ENCODE data around the gene GMPPA. TPM values are rescaled to one million over a fixed set of nuclear protein-coding genes. Genes with fewer than 3 reads are reported as not detected.

GMPPA gene
- 10 to 100 TPM; 41.0 to 42.3 TPM for total RNA-seq

GRCh38 chr2:219498280-219499057 is at the start of gene GMPPA:
Gene GMPPA, plus strand, starts transcription at chr2:219498891. Its CDS starts 1,085 bp downstream, at chr2:219499976.
- Mint-ChIP-seq H3K4me3 (peak within 1 kb of the TSS; percentile 95), H3K27me3 (peaks cover 47% of the 10 kb centered on the region), H3K27ac (peak within 1 kb of the TSS; percentile 64)

DNA sequence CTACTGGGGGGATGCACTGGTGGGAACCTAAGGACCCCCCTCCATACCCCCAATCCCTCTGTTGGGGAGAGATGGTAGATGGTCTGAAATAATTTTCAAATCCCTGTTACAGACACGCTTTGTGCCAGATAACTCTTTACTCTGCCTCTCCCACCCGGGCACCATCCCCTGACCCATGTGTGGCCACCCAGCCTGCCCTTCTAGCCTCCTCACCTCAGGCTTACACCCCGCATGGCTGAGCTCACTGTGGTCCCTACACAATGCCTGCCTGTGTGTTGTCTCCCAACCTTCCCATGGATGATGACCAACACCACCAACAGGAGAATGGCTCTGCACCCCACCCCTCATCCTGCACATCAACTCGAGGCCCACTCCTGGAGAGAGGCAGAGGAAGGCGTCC is 49.1 kb upstream of the GMPPA start:
- Mint-ChIP-seq H3K27me3 (peaks cover 31% of the 10 kb centered on the region), H3K4me3 (no peak overlapping the region), H3K4me1 (peaks cover 2% of the 10 kb centered on the region), H3K36me3 (ENCODE audit: low read depth) (no peaks in the 10 kb centered on the region), H3K27ac (no peak overlapping the region), H3K9me3 (no peaks in the 10 kb centered on the region)
- no peak for DNase-seq
- CTCF ChIA-PET, result interaction anchor here (1.0 to 1.4 kb wide), 2 partner anchors 12 to 18 kb away, joined by 3 to 4 read pairs; no protein-coding TSS in a partner anchor
- POLR2A ChIA-PET, result no interaction called here

More at GRCh38 chr2:219498280-219499057, at the start of gene GMPPA:
- peaks cover 48% of the 10 kb centered on the region for H3K4me1 Mint-ChIP-seq
- ChIA-PET POLR2A (interaction anchor here (0.6 to 2.4 kb wide), 11 partner anchors 9 to 244 kb away, joined by 3 to 10 read pairs (median 4); partner anchors contain the start of genes CHPF, DNPEP, TMEM198 and TUBA4A), CTCF (interaction anchor here (0.6 to 8.0 kb wide), 17 partner anchors 10 to 204 kb away, joined by 3 to 175 read pairs (median 4); partner anchors contain the start of genes CHPF, DNPEP and TMEM198)
- H3K36me3 Mint-ChIP-seq (ENCODE audit: low read depth), result peaks cover 9% of the 10 kb centered on the region
- DNase-seq, result peak; percentile 97
- H3K9me3 Mint-ChIP-seq, result no peaks in the 10 kb centered on the region

GRCh38 chr2:219451661-219452360 is 46.9 kb upstream of the GMPPA start:
- POLR2A ChIA-PET, result no interaction called here
- no peak for DNase-seq
- peaks cover 2% of the 10 kb centered on the region for H3K4me1 Mint-ChIP-seq
- H3K36me3 Mint-ChIP-seq (ENCODE audit: low read depth), result no peaks in the 10 kb centered on the region
- no peak overlapping the region for H3K27ac Mint-ChIP-seq
- H3K9me3 Mint-ChIP-seq, result no peaks in the 10 kb centered on the region
- CTCF ChIA-PET, result no interaction called here
- H3K4me3 Mint-ChIP-seq, result no peak overlapping the region
- peaks cover 28% of the 10 kb centered on the region for H3K27me3 Mint-ChIP-seq

- ChIA-PET CTCF (interaction anchor here (0.9 to 1.3 kb wide), 2 partner anchors 10 to 77 kb away, joined by 3 to 4 read pairs; no protein-coding TSS in a partner anchor), POLR2A (no interaction called here)
- Mint-ChIP-seq H3K36me3 (ENCODE audit: low read depth) (no peaks in the 10 kb centered on the region), H3K4me1 (peaks cover 2% of the 10 kb centered on the region), H3K9me3 (no peaks in the 10 kb centered on the region), H3K4me3 (no peak overlapping the region), H3K27me3 (peaks cover 24% of the 10 kb centered on the region), H3K27ac (no peak overlapping the region)
- no peak for DNase-seq
These were observed 46.1 kb upstream of the GMPPA start for GRCh38 chr2:219452361-219453317.

DNA sequence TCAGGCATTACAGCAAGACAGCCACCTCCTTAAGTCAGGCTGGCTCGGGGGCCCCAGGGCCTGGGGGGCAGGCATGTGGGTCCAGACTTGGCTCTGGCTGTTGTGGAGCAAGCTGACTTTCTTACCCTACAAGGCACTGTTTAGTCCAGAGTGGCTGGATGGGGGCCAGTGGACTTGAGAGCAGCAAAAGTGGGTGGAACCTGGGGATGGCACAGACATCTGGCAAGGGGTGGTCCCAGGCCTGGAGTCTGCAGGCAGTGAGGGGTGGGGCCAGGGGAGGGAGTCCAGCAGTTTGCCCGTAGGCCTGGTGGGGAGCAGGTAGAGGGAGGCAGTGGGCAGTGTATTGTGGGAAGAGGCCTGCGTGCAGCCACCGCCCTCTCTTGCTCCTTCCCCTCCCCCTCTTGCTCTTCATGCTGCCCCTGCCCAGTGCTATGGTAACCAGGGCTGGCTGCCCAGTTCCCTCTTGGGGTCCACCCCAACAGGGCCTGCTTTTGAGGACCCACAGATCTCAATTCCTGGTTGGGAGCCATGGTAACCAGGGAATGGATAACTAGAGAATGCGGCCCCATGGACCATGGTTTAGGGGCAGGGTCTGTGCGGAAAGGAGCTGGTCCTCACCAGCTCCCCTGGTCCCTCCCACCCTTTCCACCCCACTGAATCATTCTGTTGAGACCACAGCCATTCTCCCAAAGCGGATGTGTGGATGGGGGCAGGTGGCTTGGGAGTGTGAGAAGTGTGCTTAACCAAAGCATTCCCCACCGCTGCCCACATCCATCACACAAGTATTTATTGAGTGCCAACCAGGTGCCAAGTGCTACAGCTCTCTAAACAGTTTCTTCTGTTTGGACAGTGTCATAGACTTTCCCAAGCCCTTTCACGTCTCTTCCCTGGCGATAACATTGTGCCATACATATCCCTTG is 44.8 kb upstream of the GMPPA start:
- Mint-ChIP-seq H3K36me3 (ENCODE audit: low read depth) (no peaks in the 10 kb centered on the region), H3K4me1 (peaks cover 3% of the 10 kb centered on the region), H3K4me3 (no peak overlapping the region), H3K9me3 (no peaks in the 10 kb centered on the region), H3K27ac (no peak overlapping the region), H3K27me3 (peaks cover 24% of the 10 kb centered on the region)
- ChIA-PET CTCF (interaction anchor here (1.3 kb wide), 1 partner anchor 76 kb away, joined by 4 read pairs; no protein-coding TSS in a partner anchor), POLR2A (no interaction called here)
- no peak for DNase-seq

- POLR2A ChIA-PET, result no interaction called here
- H3K4me1 Mint-ChIP-seq, result peaks cover 1% of the 10 kb centered on the region
- H3K27ac Mint-ChIP-seq, result no peak overlapping the region
- no peaks in the 10 kb centered on the region for H3K9me3 Mint-ChIP-seq
- DNase-seq, result no peak
- CTCF ChIA-PET, result interaction anchor here (1.3 to 1.9 kb wide), 2 partner anchors 43 to 74 kb away, joined by 3 to 5 read pairs; partner anchors contain the start of gene GMPPA
- no peak overlapping the region for H3K4me3 Mint-ChIP-seq
- H3K36me3 Mint-ChIP-seq (ENCODE audit: low read depth), result no peaks in the 10 kb centered on the region
- peaks cover 9% of the 10 kb centered on the region for H3K27me3 Mint-ChIP-seq
These were observed 43.1 kb upstream of the GMPPA start for GRCh38 chr2:219455581-219455980.

DNA sequence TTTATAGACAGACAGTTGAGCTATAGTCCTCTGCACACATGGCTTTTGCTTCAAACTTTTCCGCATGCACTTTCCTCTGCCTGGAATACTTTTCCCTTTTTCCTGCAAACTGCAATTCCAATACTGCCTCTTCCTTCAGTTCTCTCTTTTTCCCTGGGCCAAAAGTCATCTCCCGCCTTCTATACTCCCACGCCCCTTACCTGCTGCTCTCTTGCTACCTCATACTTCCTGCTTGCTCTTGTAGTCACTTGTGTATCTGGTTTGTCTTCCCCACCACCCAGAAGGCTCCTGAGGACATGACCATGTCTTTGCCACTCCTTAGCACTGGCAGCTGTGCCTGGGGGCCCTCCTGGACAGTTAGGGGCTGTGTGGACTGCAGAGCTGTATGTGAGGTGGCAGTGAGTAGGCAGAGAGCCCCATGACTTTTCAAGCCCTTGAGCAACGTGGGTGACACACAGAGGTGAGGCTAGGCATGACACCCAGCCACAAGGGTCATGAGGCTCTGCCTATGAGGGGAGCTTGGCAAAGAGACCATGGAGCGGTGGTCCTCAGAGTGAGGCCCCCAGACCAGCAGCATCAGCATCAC is 40.8 kb upstream of the GMPPA start:
- Mint-ChIP-seq H3K27ac (no peak overlapping the region), H3K27me3 (peaks cover 5% of the 10 kb centered on the region), H3K36me3 (ENCODE audit: low read depth) (no peaks in the 10 kb centered on the region), H3K9me3 (no peaks in the 10 kb centered on the region), H3K4me3 (no peak overlapping the region), H3K4me1 (peaks cover 5% of the 10 kb centered on the region)
- ChIA-PET CTCF (interaction anchor here (1.0 to 2.5 kb wide), 4 partner anchors 9 to 72 kb away, joined by 3 to 20 read pairs (median 3); no protein-coding TSS in a partner anchor), POLR2A (no interaction called here)
- no peak for DNase-seq

GRCh38 chr2:219458996-219459395 is 39.7 kb upstream of the GMPPA start:
- Mint-ChIP-seq H3K4me3 (no peak overlapping the region), H3K27me3 (no peaks in the 10 kb centered on the region), H3K4me1 (peaks cover 5% of the 10 kb centered on the region), H3K9me3 (no peaks in the 10 kb centered on the region), H3K36me3 (ENCODE audit: low read depth) (no peaks in the 10 kb centered on the region), H3K27ac (no peak overlapping the region)
- ChIA-PET CTCF (interaction anchor here (1.0 to 2.5 kb wide), 3 partner anchors 14 to 71 kb away, joined by 3 to 20 read pairs (median 3); no protein-coding TSS in a partner anchor), POLR2A (no interaction called here)
- DNase-seq, result no peak

DNA sequence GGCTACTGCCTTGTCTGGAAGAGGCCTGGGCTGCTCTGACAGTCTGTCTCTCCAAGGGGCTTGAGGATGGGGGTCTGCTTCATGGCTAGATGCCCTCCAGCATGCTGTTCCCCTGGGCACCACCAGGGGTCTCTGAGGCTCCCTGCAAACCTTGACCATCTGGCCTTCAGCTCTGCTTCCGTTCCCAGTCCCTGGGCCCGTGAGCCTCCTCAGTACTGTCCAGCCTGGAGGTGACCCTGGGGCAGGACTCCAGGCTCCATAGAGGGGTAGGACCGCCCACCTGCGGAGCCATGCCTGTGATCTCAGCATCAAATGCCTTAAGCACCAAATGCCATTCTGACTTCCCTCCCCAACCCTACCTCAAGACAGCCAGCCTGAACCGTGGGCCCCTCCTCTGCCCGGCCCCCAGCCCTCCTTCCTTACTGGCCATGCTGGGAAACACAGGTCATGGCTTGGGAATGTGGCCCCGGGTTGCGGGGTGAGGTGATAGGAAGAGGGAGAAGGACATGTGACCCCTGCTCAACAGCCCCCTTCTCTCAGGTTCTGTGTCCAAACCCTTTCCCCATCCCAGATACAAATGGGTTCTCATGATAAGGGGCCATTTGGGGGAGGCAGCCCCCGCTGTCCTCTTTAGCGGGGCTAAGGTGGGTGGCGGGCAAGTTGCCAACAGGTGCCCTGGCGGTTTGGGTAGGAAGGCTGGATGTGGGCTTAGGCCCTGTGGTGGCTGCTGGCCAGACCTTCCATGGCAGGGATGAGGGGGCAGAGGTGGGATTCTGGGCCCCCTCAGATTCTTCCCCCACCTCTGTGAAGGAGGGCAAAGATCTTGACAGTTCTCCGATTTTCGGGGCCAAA is 39.0 kb upstream of the GMPPA start:
- ChIA-PET CTCF (interaction anchor here (1.0 to 2.5 kb wide), 3 partner anchors 13 to 70 kb away, joined by 3 to 20 read pairs (median 3); no protein-coding TSS in a partner anchor), POLR2A (no interaction called here)
- no peaks in the 10 kb centered on the region for H3K36me3 Mint-ChIP-seq (ENCODE audit: low read depth)
- no peak overlapping the region for H3K27ac Mint-ChIP-seq
- DNase-seq, result peak; percentile 39
- H3K4me3 Mint-ChIP-seq, result no peak overlapping the region
- no peaks in the 10 kb centered on the region for H3K9me3 Mint-ChIP-seq
- H3K27me3 Mint-ChIP-seq, result no peaks in the 10 kb centered on the region
- H3K4me1 Mint-ChIP-seq, result peaks cover 5% of the 10 kb centered on the region

GRCh38 chr2:219460424-219460926 is 38.2 kb upstream of the GMPPA start:
- Mint-ChIP-seq H3K27me3 (no peaks in the 10 kb centered on the region), H3K4me1 (peaks cover 5% of the 10 kb centered on the region)

More at GRCh38 chr2:219460424-219460926, 38.2 kb upstream of the GMPPA start:
- H3K36me3 Mint-ChIP-seq (ENCODE audit: low read depth), result no peaks in the 10 kb centered on the region
- no peaks in the 10 kb centered on the region for H3K9me3 Mint-ChIP-seq
- no peak overlapping the region for H3K27ac Mint-ChIP-seq
- ChIA-PET CTCF (interaction anchor here (1.4 kb wide), 1 partner anchor 70 kb away, joined by 10 read pairs; no protein-coding TSS in a partner anchor), POLR2A (no interaction called here)
- no peak for DNase-seq
- H3K4me3 Mint-ChIP-seq, result no peak overlapping the region
